IMR-90 (cell line): Measurements from ENCODE around the gene ZKSCAN5. TPM values are rescaled to one million over a fixed set of nuclear protein-coding genes. Genes with fewer than 3 reads are reported as not detected.

Experiments
- ATAC-seq: fragments of 200-7000 bp; cut with Tn5 transposase; 2 replicates; pipeline ENCODE4 v1.9.1; 2020; ENCODE audit warnings: low read depth, mild to moderate bottlenecking, moderate library complexity
- BruUV-seq: library from RNA; stranded (reverse); fragments of 400-500 nt; replicated peaks from 2 replicates; lab custom pipeline; 2021; lab: Mats Ljungman, UMichigan
- CTCF ChIA-PET: fragments of 300-600 bp; formaldehyde crosslinking; extraction: SDS; loops from one replicate; lab custom pipeline; 2021; ENCODE audit warnings: antibody characterized with exemption; lab: Yijun Ruan, JAX
- POLR2A ChIA-PET: fragments of 300-600 bp; sonication (Branson Sonifier 250); formaldehyde crosslinking; loops from one replicate; lab custom pipeline; 2022; ENCODE audit warnings: antibody characterized with exemption; ENCODE audit not compliant: unreplicated experiment; lab: Charles Lee
- DNase-seq: peaks from one replicate; pipeline ENCODE4 v3.0.0; 2013
- H2AFZ ChIP-seq: replicated peaks from 2 replicates; pipeline ENCODE3; 2013; ENCODE audit warnings: low read length, mild to moderate bottlenecking; ENCODE audit not compliant: poor library complexity
- H2AK5ac ChIP-seq: 2 replicates; pipeline ENCODE4 v1.6.1; 2013; ENCODE audit warnings: low read depth, low read length, inconsistent platforms
- H2AK9ac ChIP-seq: replicated peaks from 2 replicates; pipeline ENCODE3; 2013; ENCODE audit warnings: mild to moderate bottlenecking, low read depth, low read length, moderate library complexity; ENCODE audit not compliant: poor library complexity
- H2BK120ac ChIP-seq: 2 replicates; pipeline ENCODE4 v1.6.1; 2013; ENCODE audit warnings: low read depth, low read length, inconsistent platforms
- H2BK15ac ChIP-seq: 3 replicates; pipeline ENCODE4 v1.6.1; 2013; ENCODE audit warnings: low read depth, low read length, inconsistent platforms
- H2BK20ac ChIP-seq: 2 replicates; pipeline ENCODE4 v1.6.1; 2013; ENCODE audit warnings: low read depth, mild to moderate bottlenecking, inconsistent platforms, low read length, moderate library complexity
- H2BK5ac ChIP-seq: 2 replicates; pipeline ENCODE4 v1.6.1; 2013; ENCODE audit warnings: mild to moderate bottlenecking, low read depth, low read length, inconsistent platforms; ENCODE audit not compliant: poor library complexity, severe bottlenecking
- H3K14ac ChIP-seq: replicated peaks from 2 replicates; pipeline ENCODE4 v1.6.1; 2013; ENCODE audit warnings: low read depth, low read length, inconsistent platforms
- H3K18ac ChIP-seq: 2 replicates; pipeline ENCODE4 v1.6.1; 2013; ENCODE audit warnings: low read depth, low read length, control low read depth
- H3K23ac ChIP-seq: 2 replicates; pipeline ENCODE4 v1.6.1; 2013; ENCODE audit warnings: low read depth, low read length, inconsistent platforms
- H3K27ac ChIP-seq: 2 replicates; pipeline ENCODE4 v1.5.1; 2013; ENCODE audit warnings: mild to moderate bottlenecking, control low read depth, low read length; ENCODE audit not compliant: insufficient read depth
- H3K27me3 ChIP-seq: 2 replicates; pipeline ENCODE4 v1.6.1; 2013; ENCODE audit warnings: low read length; ENCODE audit not compliant: control insufficient read depth, insufficient read depth
- H3K36me3 ChIP-seq: 2 replicates; pipeline ENCODE4 v1.6.1; 2013; ENCODE audit warnings: low read length, mixed read lengths; ENCODE audit not compliant: control insufficient read depth, insufficient read depth
- H3K4ac ChIP-seq: 2 replicates; pipeline ENCODE4 v1.6.1; 2013; ENCODE audit warnings: low read depth, low read length, inconsistent platforms
- H3K4me1 ChIP-seq: 2 replicates; pipeline ENCODE4 v1.6.1; 2013; ENCODE audit warnings: low read length, mixed read lengths; ENCODE audit not compliant: control insufficient read depth, insufficient read depth
- H3K4me2 ChIP-seq: 2 replicates; pipeline ENCODE4 v1.6.1; 2013; ENCODE audit warnings: low read depth, mild to moderate bottlenecking, control low read depth, low read length, moderate library complexity
- H3K4me3 ChIP-seq: 2 replicates; pipeline ENCODE4 v1.5.1; 2013; ENCODE audit warnings: low read depth, mild to moderate bottlenecking, control low read depth, low read length, moderate library complexity; ENCODE audit not compliant: insufficient read depth
- H3K56ac ChIP-seq: 2 replicates; pipeline ENCODE4 v1.6.1; 2013; ENCODE audit warnings: low read length, inconsistent platforms; ENCODE audit not compliant: insufficient read depth; ENCODE audit errors: extremely low read depth
- H3K79me1 ChIP-seq, 2 experiments: 2 replicates each; pipeline ENCODE4 v1.6.1; 2013; ENCODE audit warnings: low read length in 2 of 2, inconsistent platforms in 1 of 2, low read depth in 1 of 2
- H3K9ac ChIP-seq: 2 replicates; pipeline ENCODE4 v1.6.1; 2013; ENCODE audit warnings: low read depth, low read length, control low read depth
- H3K9me1 ChIP-seq: 2 replicates; pipeline ENCODE4 v1.6.1; 2013; ENCODE audit warnings: low read length, inconsistent platforms; ENCODE audit not compliant: insufficient read depth
- H3K9me3 ChIP-seq: 2 replicates; pipeline ENCODE4 v1.6.1; 2013; ENCODE audit warnings: low read length; ENCODE audit not compliant: control insufficient read depth, insufficient read depth
- H4K20me1 ChIP-seq: 2 replicates; pipeline ENCODE4 v1.6.1; 2013; ENCODE audit warnings: low read length, inconsistent platforms; ENCODE audit not compliant: insufficient read depth
- H4K5ac ChIP-seq: 2 replicates; pipeline ENCODE4 v1.6.1; 2013; ENCODE audit warnings: mild to moderate bottlenecking, low read depth, low read length, control low read depth
- H4K8ac ChIP-seq, 2 experiments: 2 replicates each; pipeline ENCODE4 v1.6.1; 2013; ENCODE audit warnings: low read depth in 2 of 2, low read length in 2 of 2, control low read depth in 1 of 2, inconsistent platforms in 1 of 2
- H4K91ac ChIP-seq: 2 replicates; pipeline ENCODE4 v1.6.1; 2013; ENCODE audit warnings: low read depth, low read length, inconsistent platforms; ENCODE audit not compliant: insufficient read depth
- BHLHE40 ChIP-seq: fragments of 150-350 bp; IDR thresholded peaks from 2 replicates; pipeline ENCODE4 v1.6.1; 2016; ENCODE audit warnings: mild to moderate bottlenecking, low read depth, low read length
- CHD1 ChIP-seq: IDR thresholded peaks from 2 replicates; pipeline ENCODE4 v1.6.1; 2012; ENCODE audit warnings: low read depth, low read length, improper control_type of control experiment
- CTCF ChIP-seq: conservative IDR thresholded peaks from 2 replicates; pipeline ENCODE4 v1.5.1; 2012; ENCODE audit warnings: mild to moderate bottlenecking, low read depth, low read length, improper control_type of control experiment
- FOS ChIP-seq: fragments of 150-350 bp; IDR thresholded peaks from 2 replicates; pipeline ENCODE4 v1.6.1; 2016; ENCODE audit warnings: low read depth, low read length
- NFE2L2 ChIP-seq: fragments of 150-350 bp; IDR thresholded peaks from 2 replicates; pipeline ENCODE4 v1.6.1; 2016; ENCODE audit warnings: low read depth, mild to moderate bottlenecking, low read length
- POLR2A ChIP-seq: IDR thresholded peaks from 2 replicates; pipeline ENCODE4 v1.6.1; 2012; ENCODE audit warnings: mild to moderate bottlenecking, low read depth, low read length
- RAD21 ChIP-seq: IDR thresholded peaks from 2 replicates; pipeline ENCODE4 v1.6.1; 2012; ENCODE audit warnings: low read length, improper control_type of control experiment
- RCOR1 ChIP-seq: IDR thresholded peaks from 2 replicates; pipeline ENCODE4 v1.6.1; 2012; ENCODE audit warnings: mild to moderate bottlenecking, low read length, improper control_type of control experiment; ENCODE audit not compliant: insufficient replicate concordance
- WGBS, 2 experiments: methylation state at CpG; one replicate each; pipeline versions ENCODE4 v1.1.5 to v1.1.7; 2013; ENCODE audit warnings: missing lambda C conversion rate in 2 of 2; ENCODE audit not compliant: insufficient read length in 1 of 2; ENCODE audit errors: extremely low coverage in 2 of 2; 5-methylcytosine and 5-hydroxymethylcytosine counted together
- dilution Hi-C: fragments of 300-500 bp; cut with HindIII; formaldehyde crosslinking; loops from one replicate; pipeline ENCODE4 v1.14.3; 2018; ENCODE audit warnings: low sequenced_read_pairs; ENCODE audit not compliant: unreplicated experiment
- in situ Hi-C: fragments of 300-500 bp; cut with MboI; formaldehyde crosslinking; loops from 3 replicates; pipeline ENCODE4 v1.14.3; 2019; ENCODE audit warnings: low sequenced_read_pairs, inconsistent platforms, mixed read lengths
- intact Hi-C: fragments of 100-400 bp; cut with micrococcal nuclease; formaldehyde crosslinking; loops from 2 replicates; pipeline ENCODE4 v1.10.0; 2022
- polyA plus RNA-seq, 3 experiments: library from polyadenylated mRNA; depleted of rRNA; stranded (reverse); fragments of >200 nt; gene quantifications; 2 replicates each; pipeline ENCODE4 v1.2.3, GENCODE V29; 2012; ENCODE audit warnings: low replicate concordance in 1 of 3
- total RNA-seq: library from RNA; depleted of rRNA; stranded (reverse); fragments of >200 nt; gene quantifications from 2 replicates; pipeline ENCODE4 v1.2.3, GENCODE V29; 2012
- TF ChIP-seq, protein P1 (sequence below): fragments of 150-350 bp; IDR thresholded peaks from 2 replicates; pipeline ENCODE4 v1.6.1; 2016; ENCODE audit warnings: low read depth, mild to moderate bottlenecking, low read length, moderate library complexity, borderline replicate concordance

ZKSCAN5 gene
- total and polyA plus RNA-seq, 2 of the 4 experiments (the other 2 are of a cell fraction) = 5.5 to 16.3 TPM

DNA sequence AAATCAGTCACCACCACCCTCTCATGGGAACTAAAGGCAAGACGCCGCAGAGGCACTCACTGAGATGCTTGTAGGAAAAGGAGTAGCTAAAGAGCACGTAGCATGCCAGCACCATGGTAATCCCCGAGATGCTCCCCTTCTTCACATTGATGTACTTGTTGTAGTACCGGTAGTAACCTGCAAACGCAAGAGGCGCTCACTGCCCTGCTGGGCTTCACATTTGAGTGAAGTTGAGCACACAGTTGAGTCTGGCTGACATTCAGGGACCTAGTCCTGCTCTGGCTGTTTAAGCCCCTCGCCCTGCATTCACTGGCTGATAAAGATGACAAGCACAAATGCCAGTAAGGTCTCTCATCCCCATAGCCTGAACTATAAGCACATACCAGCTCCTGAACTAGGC is 45.4 kb upstream of the ZKSCAN5 start:
- peaks cover 65% of the 10 kb centered on the region for H4K20me1 ChIP-seq
- no peak overlapping the region for H4K5ac ChIP-seq
- H3K79me1 ChIP-seq = peaks cover 19 to 74% of the 10 kb centered on the region in 2 experiments
- no peak overlapping the region for H4K8ac ChIP-seq
- dilution Hi-C loops (no loop called here), intact Hi-C loops (no loop called here), in situ Hi-C loops (no loop called here)
- H2AK5ac ChIP-seq = no peak overlapping the region
- ChIA-PET CTCF (no interaction called here), POLR2A (no interaction called here)
- no peak overlapping the region for H2BK5ac ChIP-seq
- H3K4me3 ChIP-seq = no peak overlapping the region
- no peak overlapping the region for H3K4me2 ChIP-seq
- H2BK20ac ChIP-seq = no peak overlapping the region
- H3K9ac ChIP-seq = no peak overlapping the region
- no peaks in the 10 kb centered on the region for H3K4me1 ChIP-seq
- BruUV-seq = no TSS peak
- no peak overlapping the region for H3K27ac ChIP-seq
- no peaks in the 10 kb centered on the region for H3K27me3 ChIP-seq
- ATAC-seq (peak; percentile 25), DNase-seq (no peak)
- no peak overlapping the region for H3K18ac ChIP-seq
- H3K36me3 ChIP-seq = peaks cover 61% of the 10 kb centered on the region
- no peak overlapping the region for H3K4ac ChIP-seq
- no peak overlapping the region for H3K14ac ChIP-seq
- peaks cover 6% of the 10 kb centered on the region; the same call in 1 of the 2 replicates for H3K9me1 ChIP-seq
- no peak overlapping the region for H4K91ac ChIP-seq
- no peak overlapping the region for H2AK9ac ChIP-seq
- no CpG with 5 or more reads among the region's 8 CpGs for WGBS, 2 experiments
- H2BK120ac ChIP-seq = no peak overlapping the region
- TF ChIP-seq CHD1 (no peak), RAD21 (peak; percentile 22; the same call in 1 of the 2 replicates), BHLHE40 (no peak), RCOR1 (no peak), POLR2A (no peak), CTCF (peak; percentile 24; the same call in 1 of the 2 replicates), NFE2L2 (no peak), FOS (no peak)
- TF ChIP-seq, protein P1, sequence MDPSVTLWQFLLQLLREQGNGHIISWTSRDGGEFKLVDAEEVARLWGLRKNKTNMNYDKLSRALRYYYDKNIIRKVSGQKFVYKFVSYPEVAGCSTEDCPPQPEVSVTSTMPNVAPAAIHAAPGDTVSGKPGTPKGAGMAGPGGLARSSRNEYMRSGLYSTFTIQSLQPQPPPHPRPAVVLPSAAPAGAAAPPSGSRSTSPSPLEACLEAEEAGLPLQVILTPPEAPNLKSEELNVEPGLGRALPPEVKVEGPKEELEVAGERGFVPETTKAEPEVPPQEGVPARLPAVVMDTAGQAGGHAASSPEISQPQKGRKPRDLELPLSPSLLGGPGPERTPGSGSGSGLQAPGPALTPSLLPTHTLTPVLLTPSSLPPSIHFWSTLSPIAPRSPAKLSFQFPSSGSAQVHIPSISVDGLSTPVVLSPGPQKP = no peak
- no peak overlapping the region for H2AFZ ChIP-seq
- H3K23ac ChIP-seq = no peak overlapping the region
- no peaks in the 10 kb centered on the region for H3K9me3 ChIP-seq
- no peak overlapping the region for H3K56ac ChIP-seq
- no peak overlapping the region for H2BK15ac ChIP-seq
